Panc1 (cell line): ENCODE data around the gene CDK5RAP3.

Experiments
- POLR2AphosphoS5 ChIP-seq: IDR thresholded peaks from 2 replicates; pipeline ENCODE4 v1.6.1; 2012; ENCODE audit warnings: mild to moderate bottlenecking, low read depth, low read length, moderate library complexity
- TF ChIP-seq, protein P1 (sequence below): fragments of 450-650 bp; IDR thresholded peaks from 2 replicates; pipeline ENCODE4 v1.5.1; 2017; ENCODE audit warnings: mild to moderate bottlenecking
- TF ChIP-seq, protein P2 (sequence below), 2 experiments: IDR thresholded peaks; 2 replicates each; pipeline ENCODE4 v1.6.1; 2011 to 2012; ENCODE audit warnings: low read depth in 2 of 2, control low read depth in 1 of 2, low read length in 1 of 2, mild to moderate bottlenecking in 1 of 2, moderate library complexity in 1 of 2; ENCODE audit not compliant: insufficient read depth in 1 of 2

DNA sequence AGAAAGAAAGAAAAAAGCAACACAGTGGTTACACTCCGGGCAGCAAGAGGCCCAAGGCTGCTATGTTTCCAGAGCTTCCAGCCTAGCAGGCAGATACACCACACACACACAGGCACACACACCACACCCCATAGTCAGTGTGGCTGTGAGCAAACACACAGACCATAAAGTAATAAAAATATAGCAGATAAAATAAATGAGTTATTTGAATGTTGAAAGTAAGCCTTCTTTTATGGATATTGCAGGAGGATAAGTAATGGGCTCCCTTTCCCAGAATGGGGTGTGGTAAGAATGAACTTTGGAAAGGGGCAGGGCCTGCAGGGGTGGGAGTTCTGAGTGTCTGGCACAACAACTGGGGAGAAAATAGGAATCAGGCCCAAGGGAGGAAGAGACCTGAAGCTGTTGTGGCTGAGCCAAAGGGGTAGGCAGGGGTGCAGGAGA, 4.8 kb upstream of the CDK5RAP3 start:
- TF ChIP-seq, protein P1, sequence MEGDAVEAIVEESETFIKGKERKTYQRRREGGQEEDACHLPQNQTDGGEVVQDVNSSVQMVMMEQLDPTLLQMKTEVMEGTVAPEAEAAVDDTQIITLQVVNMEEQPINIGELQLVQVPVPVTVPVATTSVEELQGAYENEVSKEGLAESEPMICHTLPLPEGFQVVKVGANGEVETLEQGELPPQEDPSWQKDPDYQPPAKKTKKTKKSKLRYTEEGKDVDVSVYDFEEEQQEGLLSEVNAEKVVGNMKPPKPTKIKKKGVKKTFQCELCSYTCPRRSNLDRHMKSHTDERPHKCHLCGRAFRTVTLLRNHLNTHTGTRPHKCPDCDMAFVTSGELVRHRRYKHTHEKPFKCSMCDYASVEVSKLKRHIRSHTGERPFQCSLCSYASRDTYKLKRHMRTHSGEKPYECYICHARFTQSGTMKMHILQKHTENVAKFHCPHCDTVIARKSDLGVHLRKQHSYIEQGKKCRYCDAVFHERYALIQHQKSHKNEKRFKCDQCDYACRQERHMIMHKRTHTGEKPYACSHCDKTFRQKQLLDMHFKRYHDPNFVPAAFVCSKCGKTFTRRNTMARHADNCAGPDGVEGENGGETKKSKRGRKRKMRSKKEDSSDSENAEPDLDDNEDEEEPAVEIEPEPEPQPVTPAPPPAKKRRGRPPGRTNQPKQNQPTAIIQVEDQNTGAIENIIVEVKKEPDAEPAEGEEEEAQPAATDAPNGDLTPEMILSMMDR: no peak
- TF ChIP-seq POLR2AphosphoS5: no peak
- TF ChIP-seq, protein P2, sequence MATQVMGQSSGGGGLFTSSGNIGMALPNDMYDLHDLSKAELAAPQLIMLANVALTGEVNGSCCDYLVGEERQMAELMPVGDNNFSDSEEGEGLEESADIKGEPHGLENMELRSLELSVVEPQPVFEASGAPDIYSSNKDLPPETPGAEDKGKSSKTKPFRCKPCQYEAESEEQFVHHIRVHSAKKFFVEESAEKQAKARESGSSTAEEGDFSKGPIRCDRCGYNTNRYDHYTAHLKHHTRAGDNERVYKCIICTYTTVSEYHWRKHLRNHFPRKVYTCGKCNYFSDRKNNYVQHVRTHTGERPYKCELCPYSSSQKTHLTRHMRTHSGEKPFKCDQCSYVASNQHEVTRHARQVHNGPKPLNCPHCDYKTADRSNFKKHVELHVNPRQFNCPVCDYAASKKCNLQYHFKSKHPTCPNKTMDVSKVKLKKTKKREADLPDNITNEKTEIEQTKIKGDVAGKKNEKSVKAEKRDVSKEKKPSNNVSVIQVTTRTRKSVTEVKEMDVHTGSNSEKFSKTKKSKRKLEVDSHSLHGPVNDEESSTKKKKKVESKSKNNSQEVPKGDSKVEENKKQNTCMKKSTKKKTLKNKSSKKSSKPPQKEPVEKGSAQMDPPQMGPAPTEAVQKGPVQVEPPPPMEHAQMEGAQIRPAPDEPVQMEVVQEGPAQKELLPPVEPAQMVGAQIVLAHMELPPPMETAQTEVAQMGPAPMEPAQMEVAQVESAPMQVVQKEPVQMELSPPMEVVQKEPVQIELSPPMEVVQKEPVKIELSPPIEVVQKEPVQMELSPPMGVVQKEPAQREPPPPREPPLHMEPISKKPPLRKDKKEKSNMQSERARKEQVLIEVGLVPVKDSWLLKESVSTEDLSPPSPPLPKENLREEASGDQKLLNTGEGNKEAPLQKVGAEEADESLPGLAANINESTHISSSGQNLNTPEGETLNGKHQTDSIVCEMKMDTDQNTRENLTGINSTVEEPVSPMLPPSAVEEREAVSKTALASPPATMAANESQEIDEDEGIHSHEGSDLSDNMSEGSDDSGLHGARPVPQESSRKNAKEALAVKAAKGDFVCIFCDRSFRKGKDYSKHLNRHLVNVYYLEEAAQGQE (IDR thresholded peaks at IDR 0.05; ENCODE audit: insufficient read depth in 1 of 2, low read depth in 2 of 2, low read length in 1 of 2): no peak
